GM18519 (cell line): ENCODE results near the gene MTMR10.

ENCODE experiments used
- ATAC-seq: cut with Tn5 transposase; IDR thresholded peaks from one replicate; pipeline ENCODE4 v1.9.1; 2021; ENCODE audit warnings: mild to moderate bottlenecking, moderate library complexity; ENCODE audit not compliant: unreplicated experiment, low FRiP score

MTMR10 gene

DNA sequence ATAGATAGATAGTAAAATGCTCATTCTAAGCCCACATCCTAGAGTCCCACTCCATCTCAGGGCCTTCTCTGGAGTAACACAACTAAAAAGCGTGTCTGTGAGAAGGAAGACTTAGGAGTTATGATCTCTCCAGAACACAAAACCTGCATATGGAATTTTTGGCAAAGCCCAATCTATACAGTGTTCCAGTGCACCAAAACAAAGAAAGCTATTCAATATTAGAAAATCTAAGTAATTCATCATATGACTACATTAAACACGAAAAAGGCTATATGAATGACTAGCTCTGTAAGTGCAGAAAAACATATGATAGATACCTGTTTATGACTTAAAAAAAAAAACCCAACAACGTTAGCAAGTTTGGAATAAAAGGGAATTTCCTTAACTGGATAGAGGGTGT is 27.7 kb downstream of the MTMR10 start:
- no peak for ATAC-seq

- no peak for ATAC-seq
These were observed 28.8 kb downstream of the MTMR10 start for GRCh38 chr15:30962659-30963058.

GRCh38 chr15:30962079-30962478 is 29.3 kb downstream of the MTMR10 start:
- no peak for ATAC-seq

- ATAC-seq: no peak
These were observed 33.2 kb downstream of the MTMR10 start for GRCh38 chr15:30958219-30958618.

GRCh38 chr15:30956216-30957124 is 35.0 kb downstream of the MTMR10 start:
- ATAC-seq: no peak

GRCh38 chr15:30954674-30955073 is 36.8 kb downstream of the MTMR10 start:
- ATAC-seq: no peak

DNA sequence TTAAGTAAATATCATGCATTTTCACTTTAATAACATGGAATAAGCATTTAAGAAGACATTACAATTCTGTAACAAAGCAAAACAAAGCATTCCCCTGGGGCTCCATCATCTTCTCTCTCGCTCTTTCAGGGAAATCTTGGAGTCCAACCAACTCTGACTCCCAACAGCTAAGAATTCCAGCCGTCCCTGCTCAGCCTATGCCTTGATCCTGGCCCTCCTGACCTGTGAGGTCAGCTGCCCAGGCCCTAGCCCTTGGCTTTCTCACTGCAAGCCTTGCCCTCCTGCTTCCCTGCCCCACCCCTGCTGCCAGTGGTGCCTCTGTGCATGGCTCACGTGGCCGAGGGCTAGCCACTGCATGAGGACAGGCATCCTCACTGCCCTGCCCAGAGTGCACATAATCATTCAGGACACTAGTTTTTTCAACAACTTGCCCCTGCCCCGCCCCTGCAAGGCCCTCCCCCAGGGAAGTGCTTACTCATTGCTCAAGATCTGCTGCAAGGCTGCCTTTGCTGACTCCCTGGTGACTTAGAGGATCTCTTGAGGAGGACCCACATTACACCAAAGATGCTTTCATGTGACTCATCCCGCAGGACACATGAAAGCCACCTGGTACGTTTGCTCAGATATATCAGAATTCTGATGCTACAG is 37.6 kb downstream of the MTMR10 start:
- no peak for ATAC-seq

GRCh38 chr15:30953183-30953582 is 38.2 kb downstream of the MTMR10 start:
- no peak for ATAC-seq

DNA sequence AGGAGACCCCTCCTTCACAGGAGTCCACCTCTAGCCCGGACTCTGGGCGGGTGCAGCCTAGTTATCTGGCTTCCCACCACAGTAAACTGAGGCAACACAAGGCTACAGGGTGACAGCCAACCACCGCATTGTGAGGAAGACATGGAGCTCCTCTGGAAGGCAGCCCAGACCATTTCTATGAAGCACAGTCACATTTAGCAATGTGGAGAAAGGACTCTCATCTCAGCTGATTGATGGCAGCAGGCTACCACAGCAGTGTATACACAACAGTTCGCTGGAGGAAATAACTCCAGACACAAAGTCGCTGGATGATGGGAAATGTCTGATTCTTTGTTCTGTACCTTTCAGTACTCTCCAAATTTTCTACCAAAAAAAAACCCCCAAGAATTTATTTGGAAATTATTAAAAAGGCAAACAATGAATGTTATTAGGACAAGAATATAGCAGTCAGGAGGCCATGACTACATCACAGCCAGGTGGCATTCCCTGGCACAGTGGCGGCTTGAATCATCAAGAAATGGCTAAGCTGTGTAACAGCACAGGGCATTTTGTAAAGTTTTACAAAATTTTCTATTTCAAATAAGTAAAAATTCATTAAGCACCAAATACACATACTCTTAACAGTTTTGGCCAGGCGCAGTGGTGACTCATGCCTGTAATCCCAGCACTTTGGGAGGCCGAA is 47.6 kb downstream of the MTMR10 start:
- no peak for ATAC-seq

- ATAC-seq: no peak
These were observed 49.9 kb downstream of the MTMR10 start for GRCh38 chr15:30941520-30941919.

GRCh38 chr15:30940359-30940758 is 51.1 kb downstream of the MTMR10 start:
- ATAC-seq: no peak

DNA sequence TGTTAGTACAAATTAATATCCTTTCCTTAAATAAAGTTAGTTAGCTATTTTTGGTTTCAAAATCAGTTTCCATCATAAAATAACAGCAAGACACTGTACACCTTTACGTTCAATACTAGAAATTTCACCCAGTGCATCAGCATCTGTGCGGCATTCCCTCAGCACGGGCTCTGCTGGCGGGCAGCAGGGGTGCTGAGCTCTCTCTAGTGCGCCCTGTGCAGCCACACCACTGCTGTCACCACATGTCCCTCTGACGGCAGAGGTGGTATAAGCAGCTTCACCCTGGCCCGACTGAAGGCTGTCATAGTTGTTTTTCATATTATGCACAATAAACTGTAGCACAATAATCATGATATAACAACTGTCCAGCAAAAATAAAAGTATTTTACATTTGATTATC is 52.3 kb downstream of the MTMR10 start:
- ATAC-seq: no peak

DNA sequence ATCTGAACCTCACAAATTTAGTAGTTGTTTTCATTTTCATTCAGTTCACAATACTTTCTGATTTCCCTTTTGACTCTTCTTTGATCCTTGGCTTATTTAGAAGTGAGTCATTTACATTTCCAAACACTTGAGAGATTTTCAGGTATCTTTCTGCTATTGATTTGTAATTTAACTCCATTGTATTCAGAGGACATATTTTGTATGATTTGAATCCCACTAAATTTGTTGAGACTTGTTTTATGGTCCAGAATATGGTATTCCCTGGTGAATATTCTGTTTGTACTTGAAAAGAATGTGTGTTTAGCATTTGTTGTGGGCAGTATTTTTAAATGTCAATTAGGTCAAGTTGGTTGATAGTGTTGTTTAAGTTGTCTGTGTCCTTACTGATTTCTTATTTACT is 58.1 kb downstream of the MTMR10 start:
- ATAC-seq: no peak

DNA sequence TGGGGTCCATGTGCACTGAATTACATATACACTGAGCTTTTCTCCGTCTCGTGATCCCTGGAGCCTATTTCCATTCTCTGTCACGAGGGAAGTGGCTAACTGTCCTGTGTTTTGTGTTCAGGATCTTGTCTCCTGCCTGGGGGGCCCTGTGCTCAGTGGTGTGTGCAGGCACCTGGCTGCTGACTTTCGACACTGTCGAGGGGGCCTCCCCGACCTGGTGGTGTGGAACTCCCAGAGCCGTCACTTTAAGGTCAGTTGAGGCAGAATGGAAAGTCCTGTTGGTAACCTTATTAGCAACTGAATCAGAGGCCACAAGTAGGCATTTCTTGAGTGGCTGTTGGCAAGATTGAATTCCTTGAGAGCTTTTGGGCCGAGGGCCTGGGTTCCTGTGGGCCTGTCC is 61.0 kb downstream of the MTMR10 start:
- ATAC-seq: no peak

DNA sequence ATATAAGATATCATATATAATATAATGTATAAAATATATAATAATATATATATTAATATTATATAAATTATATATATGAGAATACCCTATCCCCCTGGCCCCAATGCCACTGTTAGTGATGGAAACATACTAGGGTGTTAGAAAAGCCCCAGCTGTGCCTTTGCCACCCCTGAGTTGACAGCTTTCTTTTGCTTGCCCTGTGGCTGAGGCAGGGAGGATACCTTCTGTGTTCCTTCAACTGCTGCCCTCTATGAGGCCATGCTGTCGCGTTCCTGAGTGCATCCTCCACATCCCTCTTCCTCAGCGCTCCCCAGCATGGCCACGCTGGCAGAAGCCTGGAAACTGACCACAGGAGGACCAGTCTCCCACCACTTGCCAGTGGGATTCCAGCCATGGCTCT is 61.4 kb downstream of the MTMR10 start:
- ATAC-seq: no peak

DNA sequence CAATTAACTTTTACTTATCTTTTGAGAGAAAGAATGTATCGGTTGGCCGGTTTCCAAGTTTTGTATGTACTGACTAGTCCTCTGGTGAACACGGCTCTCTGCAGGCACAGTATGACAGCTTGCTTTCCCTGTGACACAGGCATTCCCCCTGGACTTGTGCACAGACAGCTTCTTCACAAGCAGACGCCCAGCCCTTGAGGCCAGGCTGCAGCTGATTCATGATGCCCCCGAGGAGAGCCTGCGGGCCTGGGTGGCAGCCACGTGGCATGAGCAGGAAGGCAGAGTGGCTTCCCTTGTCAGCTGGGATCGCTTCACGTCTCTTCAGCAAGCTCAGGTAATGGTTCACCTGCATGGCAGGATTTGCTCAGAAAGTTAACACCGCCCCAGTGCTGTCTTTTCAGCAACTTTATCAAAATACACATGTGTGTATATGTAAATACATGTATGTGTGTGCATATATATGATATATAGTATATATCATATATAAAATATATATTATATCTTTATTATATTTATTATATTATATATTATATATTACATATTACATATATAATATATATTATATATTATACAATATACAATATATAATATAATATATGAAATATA is 62.3 kb downstream of the MTMR10 start:
- no peak for ATAC-seq

DNA sequence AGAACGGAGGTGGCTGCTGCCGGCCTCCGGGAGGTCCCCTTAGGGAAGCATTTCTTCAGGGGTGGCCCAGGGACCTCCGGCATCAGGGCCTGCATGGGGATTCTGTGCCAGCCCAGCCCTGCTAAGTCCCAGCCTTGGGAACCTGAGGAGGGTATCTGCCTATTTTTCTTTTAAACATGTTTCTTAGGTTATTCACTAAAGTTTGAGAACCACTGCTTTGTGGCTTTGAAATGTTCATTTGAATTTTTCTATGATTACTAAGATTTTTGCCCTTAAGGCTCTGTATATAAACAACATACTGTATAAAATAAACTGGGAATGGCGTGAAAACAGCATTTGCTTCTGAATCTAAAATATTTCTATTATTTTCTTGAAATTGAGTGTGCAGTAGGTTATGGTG is 63.4 kb downstream of the MTMR10 start:
- no peak for ATAC-seq

DNA sequence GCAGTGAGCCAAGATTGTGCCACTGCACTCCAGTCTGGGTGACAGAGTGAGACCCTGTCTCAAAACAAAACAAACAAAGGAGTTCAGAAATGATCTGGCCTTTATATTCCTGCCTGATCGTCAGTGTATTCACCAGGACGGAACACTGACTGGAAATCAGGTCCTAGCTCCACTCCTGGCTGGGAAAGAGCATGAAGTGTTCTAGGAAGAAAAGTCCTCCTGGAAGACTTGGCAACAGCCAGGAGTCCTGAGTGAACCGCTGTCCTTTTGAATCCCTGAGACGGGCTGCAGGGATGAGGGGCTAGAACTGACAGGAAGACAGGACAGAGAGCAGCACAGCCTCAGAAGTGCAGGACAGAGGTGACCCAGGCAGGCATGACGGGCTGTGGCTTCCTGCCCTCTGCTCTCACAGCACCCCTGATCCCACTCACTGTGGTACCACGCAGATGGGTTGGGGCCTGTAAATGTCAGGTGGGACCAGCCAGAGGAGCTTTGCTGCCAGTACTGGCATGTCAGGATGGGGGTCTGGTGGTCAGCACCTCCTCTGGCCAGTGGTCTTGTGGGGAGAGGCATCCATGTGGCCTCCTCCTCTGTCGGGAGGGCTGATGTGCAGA is 64.2 kb downstream of the MTMR10 start:
- no peak for ATAC-seq

GRCh38 chr15:30926161-30926560 is 65.3 kb downstream of the MTMR10 start:
- no peak for ATAC-seq

DNA sequence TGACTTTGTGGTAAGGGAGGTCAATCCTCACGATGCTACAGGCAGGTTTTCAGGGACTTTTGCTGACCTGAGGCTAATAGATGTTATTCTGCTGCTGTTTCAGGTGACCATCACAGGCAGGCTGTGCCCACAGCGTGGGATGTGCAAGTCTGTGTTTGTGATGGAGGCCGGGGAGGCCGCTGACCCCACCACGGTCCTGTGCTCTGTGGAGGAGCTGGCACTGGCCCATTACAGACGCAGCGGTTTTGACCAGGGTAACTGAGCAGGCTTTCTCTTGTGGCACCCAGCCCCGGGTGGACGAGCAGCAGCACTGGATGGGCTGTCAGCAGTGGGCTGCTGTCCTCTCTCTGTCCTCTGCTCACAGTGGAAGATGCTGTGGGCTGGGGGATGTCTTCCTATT is 65.7 kb downstream of the MTMR10 start:
- ATAC-seq: no peak

DNA sequence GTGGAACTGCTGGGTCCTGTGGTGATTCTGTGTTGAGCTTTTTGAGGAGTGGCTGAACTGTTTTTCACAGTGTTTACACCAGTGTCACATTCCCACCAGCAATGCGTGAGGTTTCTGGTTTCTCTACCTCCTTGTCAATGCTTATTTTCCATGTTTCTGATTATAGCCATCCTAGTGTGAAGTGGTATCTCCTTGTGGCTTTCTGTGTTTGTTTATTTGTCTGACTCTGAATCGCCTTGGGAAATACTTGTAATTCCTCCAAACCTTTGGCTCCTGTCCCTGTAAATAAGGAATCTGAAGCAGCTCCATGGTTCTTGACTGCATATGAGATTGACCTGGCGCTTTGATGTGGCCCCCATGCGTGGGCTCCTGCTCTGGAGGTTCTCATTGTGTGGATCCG is 67.1 kb downstream of the MTMR10 start:
- ATAC-seq: no peak
